Activated naive CD4-positive, alpha-beta T cell treated with anti-CD3 and anti-CD28 coated beads for 36 hours (primary cell): ENCODE measurements around the gene RAP1GDS1. TPM values are rescaled to one million over a fixed set of nuclear protein-coding genes. Genes with fewer than 3 reads are reported as not detected.
"Not testable (repeated sequence)": the region's sequence is repeated elsewhere in the genome, so short reads cannot be mapped to it uniquely, and the experiment has no call there.

Experiments used
- CTCF ChIA-PET: fragments of 350-600 bp; sonication (Branson Sonifier 250); formaldehyde crosslinking; loops from one replicate; lab custom pipeline; 2021; ENCODE audit warnings: antibody characterized with exemption; lab: Charles Lee
- DNase-seq: peaks from one replicate; pipeline ENCODE4 v3.0.0-alpha.2; 2020
- H3K27ac Mint-ChIP-seq: one replicate; pipeline ENCODE4 v1.8.0; 2021; ENCODE audit warnings: mild to moderate bottlenecking, mixed read lengths
- H3K27me3 Mint-ChIP-seq: one replicate; pipeline ENCODE4 v1.8.0; 2021; ENCODE audit warnings: low read depth, mixed read lengths
- H3K36me3 Mint-ChIP-seq: one replicate; pipeline ENCODE4 v1.8.0; 2021; ENCODE audit warnings: low read depth, mixed read lengths
- H3K4me1 Mint-ChIP-seq: one replicate; pipeline ENCODE4 v1.8.0; 2021; ENCODE audit warnings: low read depth, mixed read lengths
- H3K4me3 Mint-ChIP-seq: one replicate; pipeline ENCODE4 v1.8.0; 2021; ENCODE audit warnings: mild to moderate bottlenecking, moderate library complexity, mixed read lengths
- H3K9me3 Mint-ChIP-seq: one replicate; pipeline ENCODE4 v1.8.0; 2021; ENCODE audit warnings: mixed read lengths
- intact Hi-C: fragments of 100-400 bp; cut with micrococcal nuclease; formaldehyde crosslinking; loops from one replicate; pipeline ENCODE4 v1.15.1; 2023
- total RNA-seq, 2 experiments: library from RNA; stranded (reverse); gene quantifications; one replicate each; pipeline ENCODE4 v1.2.3, GENCODE V29; 2021

The RAP1GDS1 gene
- total RNA-seq, 2 experiments from 2014 or later: 36.7 to 40.9 TPM

GRCh38 chr4:98332017-98332416 lies 70.8 kb downstream of the RAP1GDS1 start:
- no peaks in the 10 kb centered on the region for H3K4me1 Mint-ChIP-seq

GRCh38 chr4:98334461-98334860 lies 73.3 kb downstream of the RAP1GDS1 start:
- intact Hi-C loops: no loop called here
- CTCF ChIA-PET: interaction anchor here (0.6 kb wide), 1 partner anchor 176 kb away, joined by 3 read pairs; no protein-coding TSS in a partner anchor
- H3K36me3 Mint-ChIP-seq: peaks cover 49% of the 10 kb centered on the region

More at GRCh38 chr4:98332017-98332416, 70.8 kb downstream of the RAP1GDS1 start:
- peaks cover 52% of the 10 kb centered on the region for H3K36me3 Mint-ChIP-seq
- no peak for DNase-seq
- CTCF ChIA-PET: no interaction called here
- H3K27me3 Mint-ChIP-seq: no peaks in the 10 kb centered on the region
- H3K4me3 Mint-ChIP-seq: no peak overlapping the region
- H3K9me3 Mint-ChIP-seq: peaks cover 37% of the 10 kb centered on the region
- intact Hi-C loops: no loop called here
- no peak overlapping the region for H3K27ac Mint-ChIP-seq

GRCh38 chr4:98338761-98339438 lies 77.7 kb downstream of the RAP1GDS1 start:
- peaks cover 37% of the 10 kb centered on the region for H3K36me3 Mint-ChIP-seq
- H3K27me3 Mint-ChIP-seq: no peaks in the 10 kb centered on the region
- H3K4me3 Mint-ChIP-seq: no peak overlapping the region
- peaks cover 9% of the 10 kb centered on the region for H3K9me3 Mint-ChIP-seq
- no peak overlapping the region for H3K27ac Mint-ChIP-seq
- intact Hi-C loops: no loop called here
- DNase-seq: no peak
- H3K4me1 Mint-ChIP-seq: no peaks in the 10 kb centered on the region
- CTCF ChIA-PET: interaction anchor here (1.1 kb wide), 1 partner anchor 67 kb away, joined by 3 read pairs; no protein-coding TSS in a partner anchor

More at GRCh38 chr4:98334461-98334860, 73.3 kb downstream of the RAP1GDS1 start:
- Mint-ChIP-seq H3K9me3 (peaks cover 32% of the 10 kb centered on the region), H3K4me3 (no peak overlapping the region), H3K27ac (no peak overlapping the region), H3K4me1 (no peaks in the 10 kb centered on the region), H3K27me3 (no peaks in the 10 kb centered on the region)
- no peak for DNase-seq

- H3K27me3 Mint-ChIP-seq: no peaks in the 10 kb centered on the region
- H3K9me3 Mint-ChIP-seq: peaks cover 3% of the 10 kb centered on the region
- DNase-seq: no peak
- intact Hi-C loops: no loop called here
- no peak overlapping the region for H3K4me3 Mint-ChIP-seq
- H3K4me1 Mint-ChIP-seq: no peaks in the 10 kb centered on the region
- peaks cover 36% of the 10 kb centered on the region for H3K36me3 Mint-ChIP-seq
- CTCF ChIA-PET: no interaction called here
- no peak overlapping the region for H3K27ac Mint-ChIP-seq
Measured at GRCh38 chr4:98341309-98341708, 80.1 kb downstream of the RAP1GDS1 start.

GRCh38 chr4:98343626-98344025 lies 82.4 kb downstream of the RAP1GDS1 start:
- Mint-ChIP-seq H3K27ac (no peak overlapping the region), H3K4me3 (no peak overlapping the region), H3K36me3 (peaks cover 45% of the 10 kb centered on the region), H3K27me3 (no peaks in the 10 kb centered on the region), H3K4me1 (no peaks in the 10 kb centered on the region), H3K9me3 (peaks cover 9% of the 10 kb centered on the region)
- CTCF ChIA-PET: no interaction called here
- intact Hi-C loops: no loop called here
- no peak for DNase-seq

- Mint-ChIP-seq H3K27ac (no peak overlapping the region), H3K27me3 (no peaks in the 10 kb centered on the region), H3K9me3 (peaks cover 8% of the 10 kb centered on the region), H3K4me1 (peaks cover 4% of the 10 kb centered on the region), H3K36me3 (peaks cover 40% of the 10 kb centered on the region), H3K4me3 (no peak overlapping the region)
- CTCF ChIA-PET: no interaction called here
- DNase-seq: no peak
- intact Hi-C loops: no loop called here
Measured at GRCh38 chr4:98345838-98346237, 84.7 kb downstream of the RAP1GDS1 start.

GRCh38 chr4:98352396-98352795 lies 91.2 kb downstream of the RAP1GDS1 start:
- H3K4me1 Mint-ChIP-seq: peaks cover 5% of the 10 kb centered on the region
- CTCF ChIA-PET: no interaction called here
- intact Hi-C loops: no loop called here
- no peak overlapping the region for H3K27ac Mint-ChIP-seq
- H3K36me3 Mint-ChIP-seq: peaks cover 35% of the 10 kb centered on the region
- DNase-seq: no peak
- no peak overlapping the region for H3K4me3 Mint-ChIP-seq
- peaks cover 7% of the 10 kb centered on the region for H3K9me3 Mint-ChIP-seq
- H3K27me3 Mint-ChIP-seq: no peaks in the 10 kb centered on the region

GRCh38 chr4:98352940-98353339 lies 91.8 kb downstream of the RAP1GDS1 start:
- intact Hi-C loops: no loop called here
- H3K36me3 Mint-ChIP-seq: peaks cover 31% of the 10 kb centered on the region

GRCh38 chr4:98358630-98359248 lies 97.6 kb downstream of the RAP1GDS1 start:
- H3K9me3 Mint-ChIP-seq: peaks cover 3% of the 10 kb centered on the region
- no peak overlapping the region for H3K4me3 Mint-ChIP-seq
- DNase-seq: no peak
- peaks cover 24% of the 10 kb centered on the region for H3K36me3 Mint-ChIP-seq
- no peak overlapping the region for H3K27ac Mint-ChIP-seq
- intact Hi-C loops: no loop called here
- CTCF ChIA-PET: no interaction called here
- H3K27me3 Mint-ChIP-seq: no peaks in the 10 kb centered on the region
- H3K4me1 Mint-ChIP-seq: no peaks in the 10 kb centered on the region

More at GRCh38 chr4:98352940-98353339, 91.8 kb downstream of the RAP1GDS1 start:
- CTCF ChIA-PET: no interaction called here
- H3K4me1 Mint-ChIP-seq: peaks cover 5% of the 10 kb centered on the region
- no peak for DNase-seq
- H3K9me3 Mint-ChIP-seq: peaks cover 6% of the 10 kb centered on the region
- no peak overlapping the region for H3K4me3 Mint-ChIP-seq
- H3K27me3 Mint-ChIP-seq: no peaks in the 10 kb centered on the region
- H3K27ac Mint-ChIP-seq: no peak overlapping the region

GRCh38 chr4:98359646-98360045 lies 98.5 kb downstream of the RAP1GDS1 start:
- no peaks in the 10 kb centered on the region for H3K27me3 Mint-ChIP-seq
- peaks cover 31% of the 10 kb centered on the region for H3K36me3 Mint-ChIP-seq
- intact Hi-C loops: no loop called here
- DNase-seq: no peak
- H3K27ac Mint-ChIP-seq: no peak overlapping the region
- CTCF ChIA-PET: no interaction called here
- H3K4me1 Mint-ChIP-seq: no peaks in the 10 kb centered on the region
- no peak overlapping the region for H3K4me3 Mint-ChIP-seq
- peaks cover 5% of the 10 kb centered on the region for H3K9me3 Mint-ChIP-seq

GRCh38 chr4:98363431-98363830 lies 102.2 kb downstream of the RAP1GDS1 start:
- Mint-ChIP-seq H3K27me3 (no peaks in the 10 kb centered on the region), H3K27ac (no peak overlapping the region), H3K36me3 (peaks cover 53% of the 10 kb centered on the region), H3K9me3 (peaks cover 24% of the 10 kb centered on the region), H3K4me1 (no peaks in the 10 kb centered on the region), H3K4me3 (no peak overlapping the region)
- DNase-seq: no peak
- intact Hi-C loops: no loop called here
- CTCF ChIA-PET: no interaction called here

- CTCF ChIA-PET, H3K27me3 Mint-ChIP-seq, H3K4me3 Mint-ChIP-seq, intact Hi-C loops, H3K4me1 Mint-ChIP-seq, DNase-seq, H3K27ac Mint-ChIP-seq: not testable (repeated sequence)
- Mint-ChIP-seq H3K36me3 (peaks cover 59% of the 10 kb centered on the region), H3K9me3 (peaks cover 29% of the 10 kb centered on the region)
Measured at GRCh38 chr4:98366275-98366674, 105.1 kb downstream of the RAP1GDS1 start.

GRCh38 chr4:98368000-98368399 lies 106.8 kb downstream of the RAP1GDS1 start:
- DNase-seq, H3K4me1 Mint-ChIP-seq, H3K27me3 Mint-ChIP-seq, intact Hi-C loops, CTCF ChIA-PET, H3K4me3 Mint-ChIP-seq, H3K27ac Mint-ChIP-seq: not testable (repeated sequence)
- H3K36me3 Mint-ChIP-seq: peaks cover 58% of the 10 kb centered on the region
- H3K9me3 Mint-ChIP-seq: peaks cover 29% of the 10 kb centered on the region
